ENCODE measurements around the gene UBE3D. TPM values are rescaled to one million over a fixed set of nuclear protein-coding genes. Genes with fewer than 3 reads are reported as not detected.

UBE3D gene
- total and polyA plus RNA-seq, 2 of the 8 experiments (the other 6 are each of a cell fraction or from before 2014, with no cell fraction given) = 5.7 to 16.3 TPM

DNA sequence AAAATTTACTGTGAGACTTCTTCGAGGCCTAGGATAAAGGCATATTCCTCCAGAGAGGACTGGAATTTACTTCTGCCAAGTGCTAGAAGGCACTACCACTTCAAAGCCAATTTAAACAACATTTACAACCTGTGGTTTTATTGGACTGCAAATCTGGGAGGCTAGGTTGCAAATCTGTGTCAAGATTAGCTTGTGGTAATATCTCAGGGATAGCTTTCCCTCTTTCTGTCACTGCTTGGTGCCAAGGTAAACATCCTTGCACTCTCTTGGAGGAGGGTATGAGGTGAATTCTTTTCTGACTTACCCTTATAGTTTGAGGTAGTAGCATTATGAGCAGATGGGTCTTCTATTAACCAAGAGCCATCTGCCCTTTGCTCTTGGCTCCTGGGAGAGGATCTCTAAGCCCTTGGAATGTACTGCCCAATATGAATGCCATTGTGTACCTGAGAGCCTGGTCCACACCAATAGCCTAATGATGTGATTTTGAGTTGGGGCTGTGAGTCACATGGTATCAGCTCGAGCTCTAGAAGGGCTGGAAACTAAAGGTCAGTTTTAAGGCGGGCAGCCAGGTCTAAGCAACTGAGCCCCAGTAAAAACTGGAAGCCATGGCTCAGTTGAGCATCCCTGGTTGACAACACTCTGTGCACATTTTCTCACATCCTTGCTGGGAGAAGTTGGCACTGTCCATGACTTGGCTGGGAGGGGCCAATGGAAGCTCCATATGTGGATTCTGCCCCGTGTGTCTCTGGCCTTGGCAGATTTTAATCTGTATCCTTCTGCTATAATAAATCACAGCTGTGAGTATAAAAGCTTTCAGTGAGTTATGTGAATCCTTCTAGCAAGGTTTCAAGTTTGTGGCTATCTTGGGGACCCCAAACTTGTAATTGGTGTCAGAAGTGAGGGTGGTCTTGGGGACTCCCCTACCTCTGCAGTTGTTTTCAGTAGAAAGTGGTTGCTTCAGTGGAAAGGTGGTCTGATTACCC lies 188.1 kb downstream of the UBE3D start (continued):
- TF ChIP-seq MAX (IDR thresholded peaks at IDR 0.05) (no peak), CHD1 (IDR thresholded peaks at IDR 0.05; ENCODE audit: low read depth, low read length) (no peak), HDAC6 (IDR thresholded peaks at IDR 0.05; ENCODE audit: low read depth, low read length) (no peak), E2F6 (IDR thresholded peaks at IDR 0.05) (no peak), CTCF (IDR thresholded peaks at IDR 0.05; ENCODE audit: control extremely low read depth in 1 of 3, insufficient read depth in 1 of 3, low read depth in 1 of 3, low read length in 3 of 3) (no peak), CREB1 (IDR thresholded peaks at IDR 0.05) (no peak), YY1 (IDR thresholded peaks at IDR 0.05; ENCODE audit: low read depth, low read length) (no peak)

All from H1 (cell line).